ENCODE measurements around the gene ZBTB20.
"Not testable (repeated sequence)": the region's sequence is repeated elsewhere in the genome, so short reads cannot be mapped to it uniquely, and the experiment has no call there.

Gene ZBTB20

GRCh38 chr3:114716916-114717315 is 430.2 kb downstream of the ZBTB20 start:
- no peak for DNase-seq (ENCODE audit: low read depth in 2 of 2)

- no peak for DNase-seq (ENCODE audit: low read depth in 2 of 2)
Measured at GRCh38 chr3:114716126-114716525, 431.0 kb downstream of the ZBTB20 start.

GRCh38 chr3:114714957-114715460 is 432.1 kb downstream of the ZBTB20 start:
- no peak for DNase-seq (ENCODE audit: low read depth in 2 of 2)

DNA sequence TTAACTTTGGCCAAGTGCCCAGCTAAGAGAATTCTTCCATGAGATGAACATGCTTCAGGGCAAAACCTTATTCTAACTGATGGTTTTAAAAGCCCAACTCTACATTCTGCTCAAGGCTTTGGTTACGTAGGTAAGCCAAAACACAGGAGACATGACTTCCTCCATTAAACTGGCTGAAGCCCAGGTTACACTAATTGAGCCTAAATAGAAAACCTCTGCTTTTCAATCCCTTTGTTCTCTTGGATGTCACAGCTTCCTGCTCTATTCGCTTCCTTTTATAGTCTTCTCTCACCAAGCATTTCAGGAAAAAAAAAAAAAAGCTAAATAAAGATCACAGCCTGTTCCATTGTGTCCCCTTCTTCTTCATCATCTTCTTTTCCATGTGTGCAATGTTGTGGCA is 432.9 kb downstream of the ZBTB20 start:
- no peak for DNase-seq (ENCODE audit: low read depth in 2 of 2)

DNA sequence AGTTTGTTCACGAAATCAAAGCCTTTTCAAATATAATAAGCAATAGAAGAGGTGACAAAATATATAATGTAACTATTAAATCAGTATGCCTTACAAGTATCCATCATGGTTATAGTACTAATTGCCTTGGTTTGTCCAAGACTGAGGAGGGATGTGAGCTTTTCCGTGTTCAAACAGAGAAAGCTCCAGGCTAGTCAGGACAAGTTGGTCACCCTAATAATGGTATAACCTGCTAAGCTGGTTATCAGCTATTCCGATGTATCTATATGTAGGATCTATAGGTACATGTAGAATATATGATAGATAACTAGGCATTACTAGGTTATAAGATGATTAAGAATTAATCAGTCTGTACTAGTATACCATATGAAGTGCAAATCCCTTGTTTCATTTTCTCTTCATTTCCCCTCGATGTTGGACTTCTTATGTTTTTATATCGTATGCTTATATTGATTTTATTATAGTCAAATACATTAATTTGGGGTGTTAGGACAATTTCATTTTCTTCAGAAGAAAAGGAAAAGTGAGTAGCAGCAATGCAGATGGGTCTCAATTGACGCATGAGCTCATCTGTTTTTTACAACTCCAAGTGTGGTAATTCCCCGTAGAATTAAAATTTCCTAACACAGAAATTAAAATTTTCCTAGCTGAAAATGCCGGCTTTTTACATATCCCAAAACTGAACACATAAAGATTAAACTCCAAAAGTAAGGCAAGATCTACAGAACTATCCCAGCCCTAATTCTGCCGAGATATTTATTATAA is 434.2 kb downstream of the ZBTB20 start:
- no peak for DNase-seq (ENCODE audit: low read depth in 2 of 2)

DNA sequence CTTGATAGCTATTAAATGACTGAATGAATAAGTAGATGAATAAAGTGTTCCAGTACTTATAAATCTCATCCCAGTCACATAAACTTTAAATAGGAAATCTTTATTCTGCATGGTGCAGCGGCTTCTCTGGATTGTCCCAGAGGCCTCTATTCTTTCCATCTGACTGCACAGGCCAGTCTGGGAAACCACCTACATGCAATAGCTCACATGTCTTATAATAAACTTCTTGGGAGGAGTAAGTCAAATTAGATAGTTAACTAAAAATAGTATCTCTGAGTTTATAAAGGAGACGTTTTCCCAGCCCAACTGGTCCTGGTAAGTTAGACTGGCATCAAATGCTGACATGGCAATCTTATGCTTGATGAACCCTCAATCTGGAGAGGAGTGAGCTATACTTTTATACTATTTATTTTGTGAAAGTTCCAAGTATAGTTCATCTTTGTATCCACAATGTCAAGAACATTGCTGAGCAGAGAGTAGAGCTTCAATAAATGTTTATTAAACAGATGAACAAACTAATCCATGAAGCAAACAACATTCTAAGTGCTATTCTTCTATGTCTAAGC is 435.7 kb downstream of the ZBTB20 start:
- no peak for DNase-seq (ENCODE audit: low read depth in 2 of 2)

GRCh38 chr3:114709102-114709501 is 438.0 kb downstream of the ZBTB20 start:
- DNase-seq (ENCODE audit: low read depth in 2 of 2), result no peak

GRCh38 chr3:114707252-114707860 is 439.7 kb downstream of the ZBTB20 start:
- no peak for DNase-seq (ENCODE audit: low read depth in 2 of 2)

DNA sequence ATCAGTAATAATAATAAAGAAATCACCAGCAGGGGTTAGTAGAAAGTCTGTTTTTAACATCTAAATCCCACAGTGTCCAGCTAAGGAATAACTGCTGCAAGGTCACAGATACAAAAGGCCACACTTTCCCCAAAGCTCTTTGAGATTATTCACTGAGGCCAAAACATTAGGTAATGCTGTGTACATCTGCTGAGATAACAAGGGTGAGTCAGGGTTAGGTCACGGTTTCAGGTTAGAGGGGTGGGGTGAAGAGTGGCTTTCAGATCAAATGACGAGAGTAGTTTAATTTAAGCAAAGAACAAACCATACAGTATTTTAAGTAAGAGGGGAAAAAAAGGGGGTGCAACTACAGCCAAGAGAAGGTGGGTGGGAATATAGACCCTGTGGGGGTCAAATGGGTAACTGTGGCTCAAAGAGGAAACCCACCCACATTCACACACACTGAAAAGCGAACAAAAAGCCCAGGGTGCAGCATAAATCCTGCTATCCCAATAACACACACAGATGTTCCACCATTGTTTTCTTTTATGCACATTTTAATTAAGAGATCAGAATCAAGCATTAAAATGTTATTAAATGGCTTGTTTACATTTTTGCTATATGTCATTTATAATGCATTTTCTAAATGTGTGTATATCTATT is 440.4 kb downstream of the ZBTB20 start:
- no peak for DNase-seq (ENCODE audit: low read depth in 2 of 2)

GRCh38 chr3:114700637-114701234 is 446.4 kb downstream of the ZBTB20 start:
- DNase-seq (ENCODE audit: low read depth in 2 of 2), result no peak

- DNase-seq (ENCODE audit: low read depth in 2 of 2), result no peak
Measured at GRCh38 chr3:114698146-114699105, 448.7 kb downstream of the ZBTB20 start.

GRCh38 chr3:114697401-114697800 is 449.7 kb downstream of the ZBTB20 start:
- no peak for DNase-seq (ENCODE audit: low read depth in 2 of 2)

DNA sequence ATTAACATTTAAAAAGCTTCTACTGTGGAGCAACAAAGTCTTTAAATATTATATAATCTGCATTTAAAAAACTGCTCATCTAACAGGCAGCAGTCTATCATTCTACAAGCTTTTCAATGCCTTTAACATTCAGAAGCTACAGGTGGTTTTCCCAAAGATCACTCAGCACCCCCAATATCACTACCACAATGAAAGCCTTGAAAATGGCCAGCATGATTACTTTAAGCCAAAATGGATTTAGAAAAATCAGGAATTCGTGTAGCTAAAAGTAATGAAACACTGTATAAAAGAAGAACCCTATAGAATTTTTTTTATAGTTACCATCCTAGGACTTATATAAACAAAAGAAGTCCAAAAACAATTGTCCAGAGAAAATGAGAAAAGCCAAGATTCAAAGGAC is 452.8 kb downstream of the ZBTB20 start:
- DNase-seq (ENCODE audit: low read depth in 2 of 2), result no peak

DNA sequence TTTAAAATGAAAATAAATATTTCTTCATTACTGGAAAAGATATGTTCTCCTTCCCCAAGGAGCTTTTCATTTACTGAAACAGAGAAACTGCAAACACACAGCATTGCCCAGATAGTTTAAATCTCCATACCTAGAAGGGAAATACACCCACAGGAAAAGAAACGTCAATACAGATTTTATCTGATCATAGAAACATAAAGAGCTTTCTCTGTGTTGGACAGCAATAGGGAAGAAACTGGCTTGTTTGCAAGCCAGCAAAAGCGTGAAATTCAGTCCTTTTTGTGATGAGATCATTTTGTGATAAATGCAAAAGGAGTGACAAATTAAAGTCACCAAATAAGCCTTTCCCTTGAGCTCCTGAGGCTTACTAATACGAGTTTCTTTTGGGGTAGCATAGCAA is 455.2 kb downstream of the ZBTB20 start:
- DNase-seq (ENCODE audit: low read depth in 2 of 2), result no peak

- no peak for DNase-seq (ENCODE audit: low read depth in 2 of 2)
Measured at GRCh38 chr3:114690911-114691310, 456.2 kb downstream of the ZBTB20 start.

DNA sequence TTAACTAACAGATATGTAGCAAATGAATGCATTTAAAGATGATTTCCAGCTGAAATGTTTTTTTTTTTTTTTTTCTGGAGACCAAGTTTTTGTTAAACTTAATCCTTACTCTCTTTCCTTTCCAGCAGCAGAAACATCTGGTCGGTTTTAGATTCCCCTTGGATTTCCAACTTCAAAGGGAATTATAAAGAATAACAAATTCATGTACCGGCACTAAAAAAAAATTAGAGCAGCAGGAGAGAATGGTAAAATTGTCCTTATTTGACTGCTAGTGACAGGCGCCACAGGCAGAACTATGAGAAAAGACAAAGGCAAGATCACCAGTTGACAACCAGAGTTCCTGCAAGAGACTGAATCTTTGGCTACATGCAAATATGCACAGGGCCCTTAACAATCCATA is 459.9 kb downstream of the ZBTB20 start:
- no peak for DNase-seq (ENCODE audit: low read depth in 2 of 2)

DNA sequence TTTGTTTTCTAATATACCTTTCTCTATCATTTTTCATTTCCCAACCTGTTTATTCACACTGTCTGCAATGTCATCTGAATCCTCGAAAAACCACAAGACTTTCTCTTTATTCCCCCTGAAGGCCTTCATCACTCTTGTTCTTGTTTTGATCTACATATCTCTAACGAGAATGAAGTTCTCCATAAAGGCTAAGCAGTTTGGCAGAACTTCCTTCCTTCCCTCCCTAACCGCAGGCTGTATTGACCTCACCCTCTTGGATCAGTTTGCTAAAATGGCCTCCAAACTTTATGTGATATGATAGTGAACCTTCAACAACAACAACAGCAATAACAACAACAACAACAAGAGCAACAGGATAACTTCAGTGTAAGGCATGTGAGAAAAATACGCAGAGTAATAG is 460.5 kb downstream of the ZBTB20 start:
- no peak for DNase-seq (ENCODE audit: low read depth in 2 of 2)

- DNase-seq (ENCODE audit: low read depth in 2 of 2), result no peak
Measured at GRCh38 chr3:114685161-114685560, 461.9 kb downstream of the ZBTB20 start.

DNA sequence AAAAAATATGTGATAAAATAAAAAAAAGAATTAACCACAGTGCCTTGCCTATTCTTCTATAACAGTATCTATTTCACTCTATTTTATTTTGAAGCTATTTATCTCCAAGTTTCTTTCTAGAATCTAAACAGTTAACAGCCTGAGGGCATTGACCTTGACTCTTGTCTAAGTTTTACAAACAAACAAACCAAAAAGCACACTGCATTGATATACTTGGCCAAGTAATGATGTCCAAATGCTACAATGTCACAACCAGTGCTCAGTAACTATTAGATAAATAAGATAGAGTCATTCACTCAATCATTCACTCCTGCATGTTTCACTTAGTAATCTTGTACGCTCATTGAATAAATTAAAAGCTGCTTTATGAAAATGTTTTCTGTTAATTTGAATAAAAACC is 466.8 kb downstream of the ZBTB20 start:
- DNase-seq (ENCODE audit: low read depth in 2 of 2), result no peak

- DNase-seq (ENCODE audit: low read depth in 2 of 2), result not testable (repeated sequence)
Measured at GRCh38 chr3:114679773-114680172, 467.3 kb downstream of the ZBTB20 start.

DNA sequence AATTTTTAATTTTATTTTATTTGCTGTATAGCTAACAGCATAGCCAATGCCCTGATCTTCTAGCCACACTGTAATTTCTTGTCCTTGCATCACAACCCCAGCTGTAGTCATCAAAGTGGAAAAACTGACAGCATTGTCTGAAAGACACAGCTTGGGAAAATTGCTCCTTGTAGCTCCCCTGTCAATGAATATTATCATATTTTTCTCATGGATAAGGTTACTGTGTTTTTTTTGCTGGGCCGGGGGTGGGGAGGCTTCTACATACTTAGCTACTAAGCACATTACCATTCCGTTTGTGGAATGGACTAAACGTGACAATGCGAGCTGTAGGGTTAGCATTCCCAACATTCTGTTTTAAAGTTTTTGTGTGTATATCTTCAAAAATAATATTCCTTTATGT is 472.0 kb downstream of the ZBTB20 start:
- no peak for DNase-seq (ENCODE audit: low read depth in 2 of 2)
